GM08714 (cell line): Measurements from ENCODE around the gene CENPVL1.

Experiments
- H3K4me3 ChIP-seq: fragments of 200-500 bp; sonication (Bioruptor generic); 2 replicates; pipeline ENCODE4 v1.5.1; 2014; ENCODE audit warnings: mild to moderate bottlenecking, low read length, inconsistent platforms
- ZNF274 ChIP-seq: IDR thresholded peaks from 2 replicates; pipeline ENCODE4 v1.6.1; 2012; ENCODE audit warnings: mild to moderate bottlenecking, low read depth, low read length

CENPVL1 gene

DNA sequence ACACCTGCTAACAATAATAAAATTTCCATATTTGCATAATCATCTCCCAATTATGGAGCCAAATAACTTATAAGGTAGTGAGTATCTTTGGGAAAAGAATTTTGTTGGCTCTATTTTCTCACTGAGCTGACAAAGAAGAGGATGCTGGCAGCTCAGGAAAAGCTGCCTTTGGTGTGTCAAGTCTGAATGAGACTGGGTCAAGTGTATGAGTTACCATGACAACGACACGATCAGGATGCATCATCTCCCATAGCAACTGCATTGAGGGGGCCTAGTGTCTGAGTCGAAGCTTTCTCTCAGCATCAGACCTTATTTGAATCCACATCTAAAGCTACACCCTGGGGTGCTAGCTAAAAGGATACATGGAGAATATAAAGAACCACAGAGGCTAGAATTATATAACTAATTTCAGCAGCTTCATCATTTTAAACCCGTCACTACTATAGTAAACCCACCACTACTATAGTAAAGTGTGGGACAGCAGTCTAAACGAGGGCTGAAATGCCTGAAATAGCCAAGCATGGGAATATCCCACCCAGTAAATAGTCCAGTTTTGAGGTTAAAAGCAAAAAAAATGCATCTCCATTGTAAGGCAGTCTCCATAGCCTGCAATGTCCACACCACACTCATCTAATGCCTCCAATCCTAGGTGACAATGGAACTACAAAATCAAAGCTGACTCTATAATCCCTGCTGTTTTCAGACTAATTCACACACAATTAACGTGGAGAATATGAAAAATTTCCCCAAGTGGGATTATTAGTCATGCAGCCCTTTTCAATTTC lies 48.9 kb downstream of the CENPVL1 start:
- TF ChIP-seq ZNF274: no peak

GRCh38 chrX:51760657-51761056 lies 50.3 kb downstream of the CENPVL1 start:
- H3K4me3 ChIP-seq: no peak overlapping the region
- TF ChIP-seq ZNF274: no peak

More for the DNA sequence above, 48.9 kb downstream of the CENPVL1 start:
- H3K4me3 ChIP-seq: no peak overlapping the region
